ENCODE measurements around the gene CARD14. TPM values are rescaled to one million over a fixed set of nuclear protein-coding genes. Genes with fewer than 3 reads are reported as not detected.

The CARD14 gene
- total RNA-seq, 1 experiment from 2014 or later, result 0.24 TPM

DNA sequence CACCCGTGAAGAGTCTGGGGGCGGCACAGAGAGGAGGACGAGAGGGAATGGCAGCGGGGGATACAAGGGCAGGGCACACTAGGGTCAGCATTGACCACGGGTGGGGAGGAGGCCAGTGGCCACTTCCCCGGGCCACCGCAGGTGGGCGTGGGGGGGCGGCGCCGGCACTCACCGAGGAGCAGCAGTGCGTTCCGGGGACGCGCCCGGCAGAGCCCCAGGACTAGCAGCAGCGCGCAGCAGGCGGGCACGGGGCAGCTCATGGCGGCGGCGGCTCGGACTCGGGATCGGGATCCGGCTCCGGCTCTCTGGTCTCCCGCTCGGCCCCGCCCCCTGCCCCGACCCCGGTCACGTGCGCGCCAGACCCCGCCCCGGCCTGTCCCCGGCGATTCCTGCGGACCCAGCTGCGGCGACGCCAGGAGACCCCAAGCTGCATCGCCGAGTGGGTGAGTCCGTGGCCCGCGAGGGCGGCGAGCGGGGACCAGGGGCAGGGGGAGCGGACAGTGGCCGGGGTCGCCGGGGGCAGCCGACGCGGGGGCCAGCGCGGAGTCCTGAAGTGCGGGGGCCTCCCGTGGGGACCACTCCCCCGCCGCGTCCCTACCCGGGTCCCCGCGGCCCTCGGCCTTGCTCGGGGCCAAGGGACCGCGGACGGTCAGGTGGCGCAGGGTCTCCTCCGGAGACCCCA lies 50.4 kb downstream of the CARD14 start, which contains the start of the genes SGSH and SLC26A11:
Gene SGSH (minus strand): TSS at position 280 of the 682 bp plus-strand sequence. CDS start 20 bp downstream, at position 260.
Gene SLC26A11 (plus strand): TSS at position 374 of the 682 bp plus-strand sequence. CDS start 1,134 bp downstream, outside the sequence.
- peak within 1 kb of the TSS; percentile 66 for H3K9ac ChIP-seq (ENCODE audit: extremely low read depth, insufficient read length, low read length)
- H2AK5ac ChIP-seq (ENCODE audit: insufficient read length, low read length), result no peak within 1 kb of the TSS
- no peaks in the 10 kb centered on the region for H3K4me1 ChIP-seq (ENCODE audit: insufficient read depth, low read length)
- no peak within 1 kb of the TSS for H3T11ph ChIP-seq (ENCODE audit: low read length)
- H3K56ac ChIP-seq (ENCODE audit: insufficient read length, low read depth, low read length), result no peak within 1 kb of the TSS
- H3K27me3 Mint-ChIP-seq (ENCODE audit: low read depth), result no peaks in the 10 kb centered on the region; the same call in 1 of the 2 replicates
- no peak within 1 kb of the TSS for H3K18ac ChIP-seq (ENCODE audit: insufficient read length, low read depth, low read length)
- no peaks in the 10 kb centered on the region for H3K79me2 ChIP-seq (ENCODE audit: insufficient read depth, low read length)
- no peak within 1 kb of the TSS for H2BK15ac ChIP-seq (ENCODE audit: low read depth, low read length)
- TF ChIP-seq, protein P1, sequence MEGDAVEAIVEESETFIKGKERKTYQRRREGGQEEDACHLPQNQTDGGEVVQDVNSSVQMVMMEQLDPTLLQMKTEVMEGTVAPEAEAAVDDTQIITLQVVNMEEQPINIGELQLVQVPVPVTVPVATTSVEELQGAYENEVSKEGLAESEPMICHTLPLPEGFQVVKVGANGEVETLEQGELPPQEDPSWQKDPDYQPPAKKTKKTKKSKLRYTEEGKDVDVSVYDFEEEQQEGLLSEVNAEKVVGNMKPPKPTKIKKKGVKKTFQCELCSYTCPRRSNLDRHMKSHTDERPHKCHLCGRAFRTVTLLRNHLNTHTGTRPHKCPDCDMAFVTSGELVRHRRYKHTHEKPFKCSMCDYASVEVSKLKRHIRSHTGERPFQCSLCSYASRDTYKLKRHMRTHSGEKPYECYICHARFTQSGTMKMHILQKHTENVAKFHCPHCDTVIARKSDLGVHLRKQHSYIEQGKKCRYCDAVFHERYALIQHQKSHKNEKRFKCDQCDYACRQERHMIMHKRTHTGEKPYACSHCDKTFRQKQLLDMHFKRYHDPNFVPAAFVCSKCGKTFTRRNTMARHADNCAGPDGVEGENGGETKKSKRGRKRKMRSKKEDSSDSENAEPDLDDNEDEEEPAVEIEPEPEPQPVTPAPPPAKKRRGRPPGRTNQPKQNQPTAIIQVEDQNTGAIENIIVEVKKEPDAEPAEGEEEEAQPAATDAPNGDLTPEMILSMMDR (conservative IDR thresholded peaks at IDR 0.05), result no peak
- peak within 1 kb of the TSS; percentile 62 for H3K4me2 ChIP-seq (ENCODE audit: insufficient read depth, insufficient read length, low read length)
- no peak within 1 kb of the TSS for H3K23ac ChIP-seq (ENCODE audit: insufficient read length, low read depth, low read length)
- no peaks in the 10 kb centered on the region for H3K9me3 Mint-ChIP-seq
- peak within 1 kb of the TSS in 2 of 3 experiments; percentile 55 to 93; a peak in 3 of 7 replicates for H3K27ac Mint-ChIP-seq
- peak within 1 kb of the TSS; percentile 78 for H3K14ac ChIP-seq (ENCODE audit: insufficient read depth, low read length)
- peaks cover 19 to 24% of the 10 kb centered on the region in 2 experiments for H3K4me1 Mint-ChIP-seq
- H2BK12ac ChIP-seq (ENCODE audit: insufficient read length, low read depth, low read length), result no peak within 1 kb of the TSS
- no peak within 1 kb of the TSS for H4K91ac ChIP-seq (ENCODE audit: insufficient read length, low read depth, low read length)
- H3K4ac ChIP-seq (ENCODE audit: low read depth, low read length), result no peak within 1 kb of the TSS
- peak; percentile 93 for DNase-seq
- no peak within 1 kb of the TSS for H2BK120ac ChIP-seq (ENCODE audit: low read depth, low read length, poor library complexity, severe bottlenecking)
- peaks cover 10 to 27% (median 26%) of the 10 kb centered on the region in 3 experiments; a peak in 5 of 7 replicates for H3K36me3 Mint-ChIP-seq (ENCODE audit: insufficient read depth in 1 of 3, low read depth in 3 of 3)
- H3K4me3 Mint-ChIP-seq, result peak within 1 kb of the TSS; percentile 91 to 95
- no peak within 1 kb of the TSS for H4K5ac ChIP-seq (ENCODE audit: insufficient read length, low read depth, low read length)
- H4K20me1 ChIP-seq (ENCODE audit: control insufficient read depth, insufficient read depth, insufficient read length), result no peaks in the 10 kb centered on the region
- no peak within 1 kb of the TSS for H3K27ac ChIP-seq (ENCODE audit: insufficient read length, low read depth, low read length)
- H3K9me3 ChIP-seq (ENCODE audit: control insufficient read depth, low read depth, low read length), result no peaks in the 10 kb centered on the region
- no peaks in the 10 kb centered on the region for H3K27me3 ChIP-seq (ENCODE audit: insufficient read depth, low read length)
- no peak within 1 kb of the TSS for H2BK20ac ChIP-seq (ENCODE audit: low read depth, low read length, poor library complexity, severe bottlenecking)
- H2AFZ ChIP-seq (ENCODE audit: low read length), result no peak within 1 kb of the TSS
- H3K23me2 ChIP-seq (ENCODE audit: insufficient read length, low read depth, low read length, poor library complexity, severe bottlenecking), result peaks cover 5% of the 10 kb centered on the region
- no peak within 1 kb of the TSS for H2BK5ac ChIP-seq (ENCODE audit: insufficient read length, low read length)
- H3K79me1 ChIP-seq (ENCODE audit: insufficient read depth, low read depth, low read length, poor library complexity, severe bottlenecking), result no peaks in the 10 kb centered on the region
- no peak within 1 kb of the TSS for H4K8ac ChIP-seq (replicated peaks; ENCODE audit: insufficient read length, low read depth, low read length)
- WGBS (ENCODE audit: extremely low coverage, insufficient read length, low lambda C conversion rate), result no CpG with 5 or more reads among the region's 77 CpGs
